Endothelial cell of umbilical vein (primary cell): ENCODE results near the gene CDK6. TPM values are rescaled to one million over a fixed set of nuclear protein-coding genes. Genes with fewer than 3 reads are reported as not detected.

ENCODE experiments used
- BruUV-seq: library from RNA; stranded (reverse); fragments of 400-500 nt; replicated peaks from 2 replicates; lab custom pipeline; 2021; lab: Mats Ljungman, UMichigan
- CTCF ChIA-PET: fragments of 300-600, 350-600 bp; sonication (Branson Sonifier 250); formaldehyde crosslinking; loops from one replicate; lab custom pipeline; 2021; ENCODE audit warnings: antibody characterized with exemption, inconsistent platforms; lab: Charles Lee
- POLR2A ChIA-PET: fragments of 300-600, 350-600 bp; sonication (Branson Sonifier 250); formaldehyde crosslinking; loops from one replicate; lab custom pipeline; 2021; ENCODE audit warnings: antibody characterized with exemption, inconsistent platforms; lab: Charles Lee
- DNase-seq: peaks from one replicate; pipeline ENCODE4 v3.0.0-alpha.2; 2011; ENCODE audit warnings: low read depth, low spot score
- FAIRE-seq: peaks from 2 replicates; lab custom pipeline; 2011; peaks lifted over from hg19 to GRCh38; lab: Jason Lieb, UNC
- H2AFZ ChIP-seq: 2 replicates; pipeline ENCODE4 v1.6.0; 2012; ENCODE audit warnings: low read depth, low read length, control low read depth, inconsistent platforms
- H3K27ac ChIP-seq: 2 replicates; pipeline ENCODE4 v1.5.1; 2011; ENCODE audit warnings: low read depth, mild to moderate bottlenecking, control low read depth, low read length, moderate library complexity; ENCODE audit not compliant: insufficient read depth
- H3K27me3 ChIP-seq, 2 experiments: 2 replicates each; pipeline versions ENCODE4 v1.6.0 to v1.6.1; 2011; ENCODE audit warnings: low read length in 2 of 2, mixed read lengths in 1 of 2; ENCODE audit not compliant: control insufficient read depth in 2 of 2, insufficient read depth in 2 of 2
- H3K36me3 ChIP-seq, 2 experiments: 2 replicates in 1 of 2; 3 replicates in 1 of 2; pipeline ENCODE4 v1.5.1; 2011; ENCODE audit warnings: low read length in 2 of 2, mild to moderate bottlenecking in 1 of 2, moderate library complexity in 1 of 2; ENCODE audit not compliant: control insufficient read depth in 2 of 2, insufficient read depth in 2 of 2; ENCODE audit errors: extremely low read depth in 1 of 2
- H3K4me1 ChIP-seq: 3 replicates; pipeline ENCODE4 v1.5.1; 2011; ENCODE audit warnings: mild to moderate bottlenecking, low read length; ENCODE audit not compliant: control insufficient read depth, insufficient read depth; ENCODE audit errors: extremely low read depth
- H3K4me2 ChIP-seq: 2 replicates; pipeline ENCODE4 v1.6.1; 2011; ENCODE audit warnings: low read length, control low read depth, mixed read lengths; ENCODE audit not compliant: insufficient read depth
- H3K4me3 ChIP-seq, 3 experiments: fragments of 200-600 bp in 1 of 3; sonication (generic), shearing (Covaris generic) in 1 of 3; replicated peaks in 1 of 3; 2 replicates each; pipeline ENCODE4 v1.5.1; 2011 to 2016; ENCODE audit warnings: control low read depth in 3 of 3, low read length in 3 of 3, mild to moderate bottlenecking in 2 of 3, inconsistent platforms in 1 of 3, low read depth in 1 of 3, moderate library complexity in 1 of 3; ENCODE audit not compliant: insufficient read depth in 1 of 3
- H3K79me2 ChIP-seq: 2 replicates; pipeline ENCODE4 v1.6.0; 2012; ENCODE audit warnings: low read length, inconsistent platforms; ENCODE audit not compliant: control insufficient read depth, insufficient read depth
- H3K9ac ChIP-seq: replicated peaks from 2 replicates; pipeline ENCODE3; 2011; ENCODE audit warnings: low read length, control low read depth; ENCODE audit not compliant: insufficient read depth; ENCODE audit errors: extremely low read depth
- H3K9me1 ChIP-seq: replicated peaks from 3 replicates; pipeline ENCODE4 v1.6.0; 2011; ENCODE audit warnings: mild to moderate bottlenecking, low read length; ENCODE audit not compliant: control insufficient read depth, insufficient read depth; ENCODE audit errors: extremely low read depth
- H3K9me3 ChIP-seq: replicated peaks from 2 replicates; pipeline ENCODE4 v1.5.1; 2012; ENCODE audit warnings: low read length, inconsistent platforms; ENCODE audit not compliant: control insufficient read depth, insufficient read depth
- H4K20me1 ChIP-seq: replicated peaks from 2 replicates; pipeline ENCODE3; 2011; ENCODE audit warnings: mild to moderate bottlenecking, low read length; ENCODE audit not compliant: control insufficient read depth, insufficient read depth; ENCODE audit errors: extremely low read depth
- EZH2 ChIP-seq: IDR thresholded peaks from 2 replicates; pipeline ENCODE4 v1.6.1; 2012; ENCODE audit warnings: borderline replicate concordance, low read depth, mild to moderate bottlenecking, moderate library complexity, low read length, inconsistent platforms; ENCODE audit not compliant: severe bottlenecking
- GATA2 ChIP-seq: IDR thresholded peaks from 2 replicates; pipeline ENCODE4 v1.7.0; 2011; ENCODE audit warnings: low read depth, mild to moderate bottlenecking, moderate library complexity, mixed read lengths, low read length; ENCODE audit not compliant: insufficient read length, insufficient read depth
- MYC ChIP-seq: IDR thresholded peaks from one replicate; pipeline ENCODE4 v1.6.1; 2011; ENCODE audit warnings: mild to moderate bottlenecking, low read depth, low read length
- POLR2AphosphoS5 ChIP-seq: IDR thresholded peaks from 2 replicates; pipeline ENCODE4 v1.6.1; 2012; ENCODE audit warnings: low read depth, mild to moderate bottlenecking, control low read depth, low read length, moderate library complexity; ENCODE audit not compliant: insufficient read depth
- dilution Hi-C: fragments of 300-500 bp; cut with MboI; formaldehyde crosslinking; loops from one replicate; pipeline ENCODE4 v1.15.0; 2019; ENCODE audit warnings: low sequenced_read_pairs; ENCODE audit not compliant: extremely low pct_ligation_motif_present
- intact Hi-C: fragments of 100-400 bp; cut with micrococcal nuclease; formaldehyde crosslinking; loops from one replicate; pipeline ENCODE4 v1.10.0; 2022
- polyA plus RNA-seq, 4 experiments: library from polyadenylated mRNA; depleted of rRNA in 3 of 4; stranded (reverse) in 3 of 4; unstranded in 1 of 4; fragments of >200 nt; gene quantifications; 2 replicates each; pipeline versions ENCODE4 v1.2.1 to v1.2.3, GENCODE V29; 2011 to 2012; ENCODE audit warnings: missing spikeins in 1 of 4
- total RNA-seq: library from RNA; stranded (reverse); gene quantifications from 2 replicates; pipeline ENCODE4 v1.2.3, GENCODE V29; 2021
- TF ChIP-seq, protein P1 (sequence below), 2 donors: IDR thresholded peaks; 1 replicate in 1 of 2; 2 replicates in 1 of 2; pipeline ENCODE4 v1.5.1; 2011; ENCODE audit warnings: low read length in 2 of 2, mild to moderate bottlenecking in 2 of 2, moderate library complexity in 2 of 2, control low read depth in 1 of 2, inconsistent platforms in 1 of 2, low read depth in 1 of 2; ENCODE audit not compliant: insufficient read depth in 1 of 2; ENCODE audit errors: extremely low read depth in 1 of 2
- TF ChIP-seq, protein P2 (sequence below): IDR thresholded peaks from 2 replicates; pipeline ENCODE4 v1.6.1; 2011; ENCODE audit not compliant: insufficient read depth, insufficient read length

Gene CDK6
- total and polyA plus RNA-seq, 2 donors (not counting 3 experiments of a cell fraction or from before 2014, with no cell fraction given): 6.0 to 28.2 TPM

DNA sequence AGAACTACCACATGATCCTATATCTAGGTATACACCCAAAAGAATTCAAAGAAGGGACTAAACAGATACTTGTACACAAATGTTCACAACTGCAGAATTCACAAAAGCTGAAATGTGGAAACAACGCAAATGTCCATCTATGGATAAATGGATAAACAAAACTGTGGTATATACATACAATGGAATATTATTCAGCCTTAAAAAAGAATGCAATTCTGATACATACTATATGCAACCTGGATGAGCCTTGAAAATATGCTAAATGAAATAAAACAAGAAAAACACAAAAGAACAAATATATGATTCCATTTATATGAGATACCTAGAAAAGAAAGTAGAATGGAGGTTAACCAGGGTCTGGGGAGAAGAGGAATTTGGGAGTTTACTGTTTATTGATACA lies 253.4 kb downstream of the CDK6 start:
- FAIRE-seq: no peak
- Histone ChIP-seq H3K79me2 (peaks cover 78% of the 10 kb centered on the region), H3K9me1 (no peaks in the 10 kb centered on the region), H3K27me3 (no peaks in the 10 kb centered on the region), H3K4me2 (no peak overlapping the region), H3K4me1 (no peaks in the 10 kb centered on the region), H3K9ac (no peak overlapping the region), H2AFZ (no peak overlapping the region), H4K20me1 (peaks cover 14% of the 10 kb centered on the region), H3K27ac (no peak overlapping the region), H3K4me3 (no peak overlapping the region), H3K36me3 (peaks cover 8 to 11% of the 10 kb centered on the region in 2 experiments), H3K9me3 (no peaks in the 10 kb centered on the region)
- BruUV-seq: no TSS peak
- dilution Hi-C loops (no loop called here), intact Hi-C loops (no loop called here)
- POLR2A ChIA-PET: interaction anchor here (0.6 kb wide), 1 partner anchor 10 kb away, joined by 7 read pairs; no protein-coding TSS in a partner anchor
- CTCF ChIA-PET: no interaction called here
- TF ChIP-seq POLR2AphosphoS5 (no peak), MYC (no peak), GATA2 (no peak), EZH2 (no peak)
- TF ChIP-seq, protein P1, sequence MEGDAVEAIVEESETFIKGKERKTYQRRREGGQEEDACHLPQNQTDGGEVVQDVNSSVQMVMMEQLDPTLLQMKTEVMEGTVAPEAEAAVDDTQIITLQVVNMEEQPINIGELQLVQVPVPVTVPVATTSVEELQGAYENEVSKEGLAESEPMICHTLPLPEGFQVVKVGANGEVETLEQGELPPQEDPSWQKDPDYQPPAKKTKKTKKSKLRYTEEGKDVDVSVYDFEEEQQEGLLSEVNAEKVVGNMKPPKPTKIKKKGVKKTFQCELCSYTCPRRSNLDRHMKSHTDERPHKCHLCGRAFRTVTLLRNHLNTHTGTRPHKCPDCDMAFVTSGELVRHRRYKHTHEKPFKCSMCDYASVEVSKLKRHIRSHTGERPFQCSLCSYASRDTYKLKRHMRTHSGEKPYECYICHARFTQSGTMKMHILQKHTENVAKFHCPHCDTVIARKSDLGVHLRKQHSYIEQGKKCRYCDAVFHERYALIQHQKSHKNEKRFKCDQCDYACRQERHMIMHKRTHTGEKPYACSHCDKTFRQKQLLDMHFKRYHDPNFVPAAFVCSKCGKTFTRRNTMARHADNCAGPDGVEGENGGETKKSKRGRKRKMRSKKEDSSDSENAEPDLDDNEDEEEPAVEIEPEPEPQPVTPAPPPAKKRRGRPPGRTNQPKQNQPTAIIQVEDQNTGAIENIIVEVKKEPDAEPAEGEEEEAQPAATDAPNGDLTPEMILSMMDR (IDR thresholded peaks at IDR 0.05; ENCODE audit: extremely low read depth in 1 of 2, insufficient read depth in 1 of 2, low read depth in 1 of 2, low read length in 2 of 2): no peak
- TF ChIP-seq, protein P2, sequence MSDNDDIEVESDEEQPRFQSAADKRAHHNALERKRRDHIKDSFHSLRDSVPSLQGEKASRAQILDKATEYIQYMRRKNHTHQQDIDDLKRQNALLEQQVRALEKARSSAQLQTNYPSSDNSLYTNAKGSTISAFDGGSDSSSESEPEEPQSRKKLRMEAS: no peak
- no peak for DNase-seq
